Activated CD4-positive, alpha-beta T cell treated with anti-CD3 and anti-CD28 coated beads for 1 hour (primary cell): Measurements from ENCODE around the gene PDCD10.
A peak's percentile ranks its signal among the peaks of the same experiment; 100 is the strongest.

ENCODE experiments used
- DNase-seq: peaks from one replicate; pipeline ENCODE4 v3.0.0-alpha.2; 2020

The PDCD10 gene

DNA sequence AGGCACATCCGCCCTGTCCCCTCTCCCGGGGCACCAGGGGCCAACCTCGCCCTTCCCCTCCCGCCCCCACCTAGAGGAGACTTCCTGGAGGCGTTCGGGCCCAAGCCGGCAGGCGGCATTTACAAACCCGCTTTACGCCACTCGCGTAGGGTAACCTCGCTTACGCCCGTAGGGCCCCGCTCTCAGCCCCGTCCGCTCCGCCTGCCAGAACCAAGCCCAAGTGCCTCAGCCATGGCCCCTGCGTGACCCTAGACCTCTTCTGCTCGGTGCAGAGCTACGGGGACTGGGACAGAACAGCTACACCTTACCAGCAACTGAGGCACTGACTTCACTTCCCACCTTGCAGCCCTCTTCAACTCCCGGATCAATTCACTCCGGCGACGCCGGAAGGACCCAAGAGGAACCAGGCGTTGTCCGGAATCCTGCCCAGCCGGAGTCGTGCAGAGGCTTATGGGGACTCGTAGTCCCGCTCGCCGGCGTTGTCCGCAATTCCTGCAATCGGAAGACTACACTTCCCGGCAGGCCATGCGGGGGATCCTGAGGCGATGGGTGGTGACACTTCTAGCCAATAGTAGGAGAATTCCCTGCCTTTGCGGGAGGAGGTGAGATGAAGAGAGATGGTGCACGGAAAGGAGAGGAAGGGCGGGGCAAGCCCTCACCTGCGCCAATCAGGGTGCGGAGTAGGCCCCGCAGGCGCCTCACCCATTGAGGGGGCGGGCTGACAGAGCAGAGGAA, at the start of gene PDCD10:
PDCD10 (minus strand) TSS at position 395 of the 735 bp plus-strand sequence. CDS start 14,735 bp downstream, outside the sequence.
- peak; percentile 95 for DNase-seq

DNA sequence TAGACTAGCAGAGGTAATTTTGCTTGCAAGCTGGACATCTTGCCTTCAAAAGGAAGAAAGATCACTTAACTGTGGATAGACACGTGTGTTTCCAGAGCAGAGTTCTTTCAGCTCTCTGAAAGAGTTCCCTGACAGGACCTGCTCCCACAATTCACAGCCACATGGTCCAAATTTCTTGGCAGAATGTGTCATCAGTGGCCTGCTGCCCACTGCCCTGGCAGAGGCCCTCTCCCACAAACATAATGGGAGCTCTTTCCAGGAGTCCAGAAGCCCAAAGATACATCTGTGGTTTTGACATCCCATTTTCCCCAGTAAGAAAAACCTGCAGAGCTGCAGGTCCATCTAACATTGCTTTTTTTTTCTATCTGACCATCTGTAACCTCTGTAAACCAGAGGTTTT, 49.1 kb upstream of the PDCD10 start:
- DNase-seq: no peak

DNA sequence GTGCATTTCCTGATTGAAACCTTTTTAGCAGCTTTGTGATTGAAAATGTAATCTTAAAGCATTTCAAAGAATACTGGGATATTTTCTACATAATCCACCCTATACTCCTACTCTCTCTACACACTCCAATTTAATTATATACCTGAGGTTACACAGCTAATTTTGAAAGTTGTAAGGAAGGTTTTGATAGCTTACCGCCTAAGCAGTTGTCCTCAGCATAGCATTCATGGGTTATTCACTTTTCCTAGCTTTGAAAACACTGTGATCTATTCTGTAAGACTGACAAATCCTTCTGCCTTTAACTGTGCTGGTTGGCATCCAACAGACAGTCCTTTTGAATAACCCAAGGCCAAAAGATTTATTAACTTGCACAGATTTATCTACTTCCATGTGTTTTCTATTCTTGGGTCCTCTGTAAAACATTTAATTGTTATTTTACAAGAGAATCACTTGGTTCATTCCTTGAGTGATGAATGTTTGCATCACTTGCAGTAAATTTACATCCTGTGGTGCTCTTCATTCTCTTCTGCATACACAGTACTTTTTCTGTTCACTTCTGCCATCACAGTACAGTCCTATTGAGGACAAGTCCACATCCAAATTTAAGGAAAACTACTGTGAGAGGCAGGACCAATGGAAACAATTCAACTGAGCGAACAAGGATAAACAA, 45.7 kb upstream of the PDCD10 start:
- DNase-seq: no peak

DNA sequence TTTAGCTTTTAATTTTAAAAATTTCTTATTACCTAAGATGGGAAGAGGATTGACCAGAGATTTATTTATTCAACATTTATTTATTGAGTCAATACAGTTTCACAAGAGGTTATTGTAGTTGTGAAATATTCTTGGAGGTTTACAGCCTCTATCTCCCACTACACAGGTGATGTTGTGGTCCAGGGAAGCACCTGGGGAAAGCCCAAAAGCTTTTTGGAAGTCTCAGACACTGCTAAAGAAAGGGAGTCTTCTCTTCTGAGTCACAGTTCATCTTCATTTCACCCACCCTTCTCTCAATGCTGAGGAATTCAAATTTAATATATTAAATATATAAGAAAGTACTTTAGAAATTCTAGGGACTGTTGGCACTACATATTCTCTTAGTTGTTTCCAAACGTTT, 42.7 kb upstream of the PDCD10 start:
- no peak for DNase-seq

DNA sequence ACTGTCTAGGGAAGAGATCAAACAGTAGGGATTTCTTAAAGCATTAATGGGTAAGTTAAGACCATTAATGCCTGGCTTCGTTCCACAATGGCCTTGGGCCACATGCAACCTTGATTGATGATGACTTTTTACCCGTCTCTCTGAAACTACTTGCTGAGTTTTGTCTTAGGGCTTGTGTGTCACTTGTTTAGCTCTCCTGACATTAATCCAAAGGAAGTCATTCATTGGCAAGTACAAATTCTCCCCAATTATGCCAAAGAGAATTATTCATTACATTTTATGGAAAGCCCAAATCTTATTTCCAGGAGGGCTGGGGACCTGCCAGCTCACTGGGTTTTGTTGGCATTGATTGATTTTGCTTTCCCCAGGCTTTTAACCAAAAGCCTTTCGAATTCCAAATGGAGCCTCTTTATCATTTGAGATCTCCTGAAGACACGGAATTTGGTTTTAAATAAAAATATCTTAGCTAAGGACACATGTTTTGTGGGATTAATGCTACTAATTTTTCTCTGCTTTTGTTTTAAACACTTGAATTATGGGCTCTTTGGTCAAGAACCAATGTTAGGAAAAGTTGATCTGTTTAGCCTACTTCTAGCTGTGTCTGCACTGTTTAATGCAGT, 41.5 kb upstream of the PDCD10 start:
- DNase-seq: no peak

DNA sequence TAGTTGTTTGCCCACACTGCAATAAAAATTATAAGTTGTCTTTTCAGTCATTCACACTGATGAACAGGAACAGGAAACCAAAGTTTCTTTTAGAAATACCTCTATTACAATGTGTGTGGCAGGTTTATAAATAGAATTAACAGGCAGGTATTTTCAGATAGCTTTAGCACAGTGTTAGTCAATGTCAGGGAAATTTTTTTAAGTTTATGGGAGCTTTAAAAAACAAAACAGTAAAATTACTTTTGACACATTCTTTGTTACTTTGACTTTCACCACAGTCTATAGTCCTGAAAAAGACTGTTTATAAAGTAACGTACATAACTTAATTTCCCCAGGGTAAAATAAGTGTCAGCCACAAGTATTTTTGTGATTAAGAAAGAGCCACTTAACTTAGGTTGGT, 38.9 kb upstream of the PDCD10 start:
- DNase-seq: no peak

DNA sequence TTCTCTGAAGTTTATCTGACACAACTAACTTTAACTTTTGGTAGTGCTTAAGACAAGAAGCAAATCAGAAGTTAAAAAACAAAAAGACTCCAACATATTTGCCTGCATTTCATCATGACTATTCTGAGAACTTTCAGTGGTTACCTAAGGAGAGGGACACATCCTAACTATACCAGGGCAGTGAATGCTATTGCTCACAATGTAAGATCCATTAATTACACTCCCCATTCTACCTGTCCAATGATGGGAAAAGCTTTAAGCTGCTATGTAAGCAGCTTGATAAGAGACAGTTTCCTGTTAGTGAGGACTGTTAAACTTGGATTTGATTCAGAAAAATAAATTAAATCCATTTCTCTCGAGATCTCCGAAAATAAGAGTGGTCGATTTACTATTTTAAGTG, 38.3 kb upstream of the PDCD10 start:
- no peak for DNase-seq

DNA sequence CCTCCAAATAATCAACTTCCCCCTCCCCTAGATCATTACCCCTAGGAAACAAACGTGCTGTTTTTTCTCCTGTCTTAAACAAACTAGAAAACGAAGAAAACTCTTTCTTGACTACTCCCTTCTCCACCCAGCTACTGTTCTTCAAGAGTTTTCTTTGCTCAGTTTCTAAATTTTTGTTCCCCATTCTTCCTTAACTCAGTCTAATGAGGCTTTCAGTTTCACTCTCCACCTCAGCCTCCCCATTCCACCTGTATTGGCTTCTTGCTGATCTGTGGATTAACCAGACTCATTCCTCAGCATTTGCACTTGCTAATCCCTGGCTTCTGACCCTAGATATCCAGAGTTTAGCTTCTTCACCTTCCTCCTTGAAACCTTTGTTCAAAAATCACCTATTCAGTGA, 27.6 kb upstream of the PDCD10 start:
- no peak for DNase-seq

DNA sequence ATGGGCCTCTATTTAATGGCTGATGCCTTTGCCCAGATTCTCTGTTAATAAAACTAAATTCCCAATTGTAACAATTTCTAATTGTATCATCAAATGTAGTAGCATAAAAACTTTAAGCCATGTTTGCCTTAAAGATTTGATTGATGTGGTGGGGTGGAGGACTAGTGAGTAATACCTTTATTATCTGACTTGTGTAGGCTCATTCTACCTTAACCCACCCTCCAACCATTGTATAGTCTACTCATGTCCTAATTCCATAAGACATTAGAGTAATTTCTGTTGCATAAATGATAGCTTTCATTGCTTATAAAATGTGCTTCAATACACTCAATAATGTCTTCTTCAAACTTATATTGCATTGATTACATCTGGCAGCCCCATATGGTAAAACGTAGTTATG, 26.6 kb upstream of the PDCD10 start:
- DNase-seq: no peak

DNA sequence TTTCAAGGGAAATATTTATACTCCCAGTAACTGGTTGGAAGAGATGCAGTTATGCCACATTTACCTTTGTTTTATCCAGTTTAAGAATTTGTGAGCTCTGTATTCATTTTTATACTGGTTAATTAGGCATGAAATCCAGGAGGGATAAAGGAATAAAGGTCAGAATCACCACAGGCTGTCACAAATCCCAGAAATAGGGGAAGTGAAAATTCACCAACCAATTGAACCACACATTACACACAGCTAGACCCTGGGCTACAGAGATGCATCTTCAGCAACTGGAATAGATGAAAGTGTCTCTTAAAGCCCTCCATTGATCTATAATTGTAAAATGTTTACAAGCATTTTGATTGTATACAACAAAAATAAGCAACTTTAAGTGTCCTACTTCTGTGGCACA, 19.4 kb upstream of the PDCD10 start:
- no peak for DNase-seq

DNA sequence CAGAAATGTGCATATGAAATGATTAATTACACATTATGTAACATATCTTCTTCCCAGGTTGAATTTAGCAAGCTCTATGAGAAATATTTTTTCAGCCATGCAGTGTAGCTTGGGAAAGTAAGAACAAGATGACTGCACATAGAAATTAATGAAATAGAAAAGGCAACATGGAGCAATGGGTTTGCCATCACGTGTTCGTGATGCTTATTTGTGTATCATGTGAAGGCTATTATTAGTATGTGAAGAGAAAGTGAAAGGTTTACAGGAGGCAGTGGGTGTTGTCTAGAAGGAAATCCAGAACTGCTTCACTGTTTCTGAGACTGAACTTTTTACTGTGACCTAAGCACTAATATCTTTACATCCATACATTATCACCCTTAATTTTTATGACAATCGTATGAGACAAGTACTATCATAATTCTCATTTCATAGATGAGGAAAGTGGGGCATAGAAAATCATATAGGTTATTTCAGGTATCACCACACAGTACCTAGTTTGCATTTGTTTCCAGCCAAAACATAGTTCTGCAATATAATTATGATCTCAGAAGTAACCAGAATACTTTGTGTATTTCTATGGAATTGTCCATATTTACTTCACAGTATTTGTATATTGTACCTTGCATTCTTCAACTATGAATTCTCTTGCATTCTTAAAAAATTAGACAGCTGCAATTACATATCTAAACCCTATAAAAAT, 15.7 kb upstream of the PDCD10 start:
- DNase-seq: no peak

DNA sequence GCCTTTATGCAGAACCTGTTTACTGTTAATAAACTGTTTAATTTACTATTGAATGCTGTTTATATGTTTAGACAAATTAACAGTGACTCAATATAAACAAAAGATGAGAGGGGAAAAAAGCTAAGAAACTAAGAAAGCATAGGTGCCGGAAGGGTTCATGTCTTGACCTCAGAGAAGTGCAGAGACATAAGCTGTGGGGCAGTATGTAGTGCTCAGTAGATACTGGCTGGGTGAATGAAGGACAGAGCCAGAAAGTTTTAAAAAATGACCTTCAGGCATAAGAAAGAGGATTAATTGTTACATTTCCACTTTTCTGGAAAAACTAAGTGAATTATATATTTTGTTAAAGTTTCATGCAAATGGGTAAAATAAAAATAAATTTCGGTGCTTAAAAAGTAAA, 15.0 kb upstream of the PDCD10 start:
- DNase-seq: no peak

DNA sequence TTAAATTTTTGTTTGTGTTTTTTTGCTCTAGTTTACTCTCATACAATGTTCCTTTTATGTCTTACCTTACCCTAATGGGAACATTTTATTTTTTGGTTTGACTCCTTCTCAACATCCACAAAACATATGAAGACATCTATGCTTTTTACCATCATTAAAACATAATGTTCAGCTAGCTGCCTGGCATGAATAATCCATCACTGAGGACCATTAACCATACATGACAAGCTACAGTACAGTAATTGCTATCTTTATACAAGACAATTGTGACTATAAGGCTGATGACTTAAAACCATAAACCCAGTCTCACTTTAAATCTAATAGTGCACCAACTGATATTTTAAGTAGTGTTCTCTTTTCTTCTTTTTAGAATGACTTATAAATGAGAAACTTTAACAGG, 14.5 kb upstream of the PDCD10 start:
- DNase-seq: no peak

DNA sequence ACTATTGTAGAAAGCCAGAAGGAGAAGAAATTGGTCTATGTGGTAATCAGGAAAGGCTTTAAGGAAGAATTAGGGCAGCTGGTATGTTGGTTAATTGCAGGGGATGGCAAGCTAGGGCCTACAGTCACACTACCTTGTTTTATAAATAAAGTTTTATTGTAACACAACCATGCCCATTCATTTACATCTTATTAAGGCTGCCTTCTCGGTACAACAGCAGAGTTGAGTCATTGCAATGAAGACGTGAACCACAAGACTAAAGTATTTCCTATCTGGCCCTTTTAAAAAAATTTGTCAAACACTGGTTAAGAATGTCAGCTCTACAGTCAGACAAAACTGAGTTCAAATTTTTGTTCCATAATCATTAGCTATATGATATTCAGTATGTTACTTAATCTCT, 9.1 kb upstream of the PDCD10 start:
- no peak for DNase-seq

DNA sequence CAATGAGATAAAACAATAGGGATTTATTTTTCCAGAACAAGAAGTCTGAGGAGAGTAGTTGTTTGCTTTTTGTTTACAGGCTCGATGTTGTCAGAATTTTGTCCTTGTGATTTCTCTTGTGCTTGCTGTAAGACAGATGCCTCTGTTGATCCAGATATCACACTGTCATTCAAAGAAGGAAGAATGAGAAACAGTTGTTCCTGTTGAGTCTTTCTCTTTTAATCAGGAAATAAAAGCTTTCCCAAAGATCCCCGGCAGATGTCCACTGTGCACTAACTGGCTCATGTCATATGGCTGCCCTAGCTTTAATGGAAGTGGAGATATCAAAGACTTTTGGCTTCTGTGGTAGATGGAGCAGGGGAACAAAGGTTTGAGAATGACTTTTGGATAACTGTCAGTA, 7.6 kb upstream of the PDCD10 start:
- DNase-seq: no peak

DNA sequence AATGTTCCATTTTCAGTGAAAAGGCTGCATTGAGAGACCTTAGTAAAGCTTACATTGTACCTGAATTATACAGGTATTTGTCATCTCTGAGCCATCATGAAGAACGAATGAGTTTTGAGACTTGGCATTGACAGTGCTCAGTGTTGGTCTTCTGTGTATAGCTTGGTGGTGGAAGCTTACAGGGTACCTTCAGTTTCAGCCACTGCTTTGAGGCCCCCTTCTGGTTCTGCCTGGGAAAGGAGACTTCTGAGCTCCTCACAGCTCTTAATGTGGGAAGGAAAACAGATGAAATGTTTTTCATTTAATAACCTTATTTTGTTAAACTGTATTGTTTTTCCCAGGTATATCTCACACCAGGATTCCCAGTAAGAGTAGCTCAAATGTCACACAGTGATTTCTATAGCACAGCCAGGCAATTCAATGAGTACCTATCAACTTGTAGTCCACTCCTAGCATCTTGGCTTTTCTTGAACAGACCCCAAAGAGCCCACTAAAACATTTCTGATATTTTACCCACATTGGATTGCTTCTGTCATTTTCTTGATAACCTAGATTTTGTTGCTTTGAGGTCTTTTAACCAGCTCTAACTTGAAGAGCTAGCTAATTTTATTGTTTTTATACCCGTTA, 6.4 kb upstream of the PDCD10 start:
- no peak for DNase-seq

DNA sequence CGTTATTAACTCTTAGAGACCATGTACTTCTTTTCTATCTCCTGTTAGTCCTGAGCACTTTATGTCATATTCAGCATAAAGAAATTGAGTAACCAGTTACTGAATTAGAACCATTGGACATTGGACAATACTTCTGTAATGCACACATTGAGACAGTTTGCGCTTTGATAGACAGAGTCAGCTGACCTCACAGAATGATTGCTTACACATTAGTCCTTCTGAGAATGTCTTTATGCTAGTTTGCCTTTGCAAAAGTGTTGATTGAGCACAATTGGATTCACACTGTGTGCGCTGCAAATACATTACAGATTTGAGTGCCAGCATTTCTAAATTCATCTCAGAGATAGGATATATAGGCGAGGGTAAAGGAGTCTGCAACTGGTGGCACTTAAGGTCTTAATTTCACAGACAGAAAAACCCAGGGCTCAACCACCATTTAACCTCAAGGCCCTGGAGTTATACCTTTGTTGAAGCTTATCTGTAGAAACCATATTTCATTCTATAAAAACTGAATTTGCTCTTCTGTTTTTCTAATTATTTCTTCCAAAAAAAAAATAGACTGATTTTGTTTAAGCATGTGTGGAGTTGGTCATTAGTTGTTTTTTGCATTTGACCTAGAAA, 4.6 kb upstream of the PDCD10 start:
- no peak for DNase-seq

DNA sequence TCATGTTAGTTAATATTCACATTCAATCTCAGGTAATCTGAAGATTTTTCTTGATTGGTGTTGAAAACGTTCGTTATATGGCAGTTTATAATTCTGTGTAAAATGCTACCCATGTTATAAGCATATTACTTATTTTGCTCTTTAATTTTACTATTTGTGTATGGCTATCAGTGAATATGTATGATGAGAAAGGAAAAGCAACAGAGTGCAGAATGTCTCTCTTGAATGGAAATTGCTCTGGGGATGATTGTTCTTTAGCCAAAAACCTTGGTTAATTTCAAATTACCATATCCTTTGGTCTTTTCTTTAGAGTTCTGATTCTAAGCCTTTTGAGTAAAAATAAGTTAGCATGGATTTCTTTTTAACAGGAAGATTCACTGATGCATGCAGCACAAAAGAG, 3.3 kb upstream of the PDCD10 start:
- no peak for DNase-seq

DNA sequence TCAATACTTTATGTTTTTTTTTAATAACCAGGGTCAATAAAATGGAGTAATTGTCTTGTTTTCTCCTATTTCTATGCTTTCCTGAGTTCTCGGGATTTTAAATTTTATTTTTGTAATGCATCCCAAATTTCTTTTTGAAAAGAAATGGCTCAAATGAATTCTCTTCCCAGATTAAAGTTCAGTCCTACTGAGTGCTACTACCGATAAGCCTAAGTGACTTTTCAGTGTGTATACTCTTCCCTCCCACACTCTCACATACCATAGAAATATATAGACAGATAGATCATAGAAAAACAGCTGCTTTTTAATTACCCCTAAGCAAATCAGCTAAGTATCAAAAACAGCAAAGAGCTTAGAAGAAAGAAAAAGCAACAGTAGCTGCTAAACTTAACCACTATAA, 2.3 kb upstream of the PDCD10 start:
- DNase-seq: no peak

DNA sequence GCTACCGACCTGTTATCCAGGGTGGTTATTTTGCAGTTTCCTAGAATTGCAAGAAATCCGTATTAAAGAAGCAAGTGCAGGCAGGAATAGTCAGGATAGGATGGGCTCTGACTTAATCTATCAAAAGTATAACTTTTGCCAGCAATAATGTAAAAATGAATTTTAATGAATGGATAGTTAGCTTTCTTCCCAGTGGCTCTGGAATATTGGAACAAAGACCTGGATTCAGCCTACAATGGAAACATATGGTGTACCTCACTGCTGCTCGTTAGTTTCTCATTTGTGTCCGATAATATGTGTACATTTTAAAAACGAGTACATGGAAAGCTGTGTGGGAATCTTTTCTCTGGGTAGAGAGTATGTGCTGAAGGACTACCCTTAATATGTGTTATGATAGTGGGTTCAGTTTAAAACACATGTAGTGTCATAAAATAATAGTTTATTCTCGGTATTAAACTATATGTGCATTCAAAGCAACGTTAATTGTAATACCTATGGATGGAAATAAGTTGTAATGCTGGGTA, 1.6 kb upstream of the PDCD10 start:
- no peak for DNase-seq

DNA sequence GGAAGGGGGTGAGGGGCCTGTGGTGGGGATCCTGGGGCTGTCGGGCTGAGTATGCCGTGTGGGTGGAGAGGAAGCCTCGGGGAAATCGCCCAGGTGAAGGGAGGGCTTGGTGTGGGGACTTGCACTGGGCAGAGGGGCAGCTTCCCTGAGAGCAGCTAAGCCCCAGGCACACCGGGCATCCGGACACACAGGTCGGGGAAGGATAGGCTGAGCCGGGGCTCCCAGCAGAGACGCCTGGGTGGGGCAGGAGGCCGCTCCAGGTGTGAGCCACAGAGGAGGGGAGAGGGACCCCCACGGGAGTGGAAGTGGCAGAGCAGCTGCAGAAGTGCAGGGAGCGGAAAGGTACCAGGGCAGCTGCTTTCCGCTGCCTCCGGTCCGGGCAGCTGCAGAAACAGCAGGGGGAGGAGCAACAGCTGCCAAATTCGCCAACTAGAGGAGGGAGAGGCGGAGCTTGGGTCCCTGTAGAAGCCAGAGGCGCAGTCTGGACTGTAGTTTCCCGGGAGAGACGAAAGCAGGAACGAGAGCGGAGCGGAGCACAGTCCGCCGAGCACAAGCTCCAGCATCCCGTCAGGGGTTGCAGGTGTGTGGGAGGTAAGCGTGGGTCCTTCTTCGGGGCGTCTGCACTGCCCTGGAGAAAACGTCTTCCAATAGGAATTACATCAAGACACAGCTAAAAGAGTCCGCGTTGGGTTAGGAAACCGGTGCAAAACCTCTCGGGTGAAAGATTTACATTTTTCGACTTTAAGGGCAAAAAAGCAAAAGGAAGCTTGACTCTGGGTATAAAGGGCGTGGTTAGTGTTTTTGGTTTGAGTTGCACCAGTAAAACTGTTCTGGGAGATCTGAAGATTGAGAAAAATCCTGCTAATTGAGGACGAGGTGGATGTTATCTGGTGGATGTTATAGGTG, 794 bp upstream of the PDCD10 start, which contains the start of gene SERPINI1:
SERPINI1 (plus strand) TSS at position 489 of the 906 bp plus-strand sequence. CDS start 53,408 bp downstream, outside the sequence.
- peak; percentile 57 for DNase-seq
